NCI-H748 treated with DMSO at 0.1 percent for 48 hours (cell line): ENCODE results near the gene ROBO4.

Experiments
- DNase-seq: peaks from one replicate; lab custom pipeline; 2025; lab: John Stamatoyannopoulos, UW

The ROBO4 gene

GRCh38 chr11:124872741-124873140, 24.9 kb downstream of the ROBO4 start:
- DNase-seq: no peak

- no peak for DNase-seq
Observed at GRCh38 chr11:124872280-124872679, 25.4 kb downstream of the ROBO4 start.

- DNase-seq: no peak
Observed at GRCh38 chr11:124870430-124870829, 27.2 kb downstream of the ROBO4 start.

GRCh38 chr11:124869856-124870387, 27.7 kb downstream of the ROBO4 start:
- DNase-seq: no peak

- no peak for DNase-seq
Observed at GRCh38 chr11:124869331-124869730, 28.3 kb downstream of the ROBO4 start.

GRCh38 chr11:124868331-124869274, 29.1 kb downstream of the ROBO4 start:
- DNase-seq: no peak

GRCh38 chr11:124867700-124868099, 30.0 kb downstream of the ROBO4 start:
- no peak for DNase-seq

GRCh38 chr11:124865902-124866851, 31.5 kb downstream of the ROBO4 start:
- no peak for DNase-seq

GRCh38 chr11:124865181-124865901, 32.3 kb downstream of the ROBO4 start, which contains the start of gene ROBO3:
ROBO3 (plus strand) TSS chr11:124865432; CDS start chr11:124865578, 146 bp downstream.
- no peak for DNase-seq

GRCh38 chr11:124864892-124865180, 32.8 kb downstream of the ROBO4 start:
- DNase-seq: no peak

GRCh38 chr11:124864176-124864891, 33.3 kb downstream of the ROBO4 start:
- no peak for DNase-seq

- DNase-seq: no peak
Observed at GRCh38 chr11:124863826-124864165, 33.9 kb downstream of the ROBO4 start.

GRCh38 chr11:124863137-124863825, 34.4 kb downstream of the ROBO4 start:
- no peak for DNase-seq

GRCh38 chr11:124861670-124862069, 36.0 kb downstream of the ROBO4 start:
- no peak for DNase-seq

- no peak for DNase-seq
Observed at GRCh38 chr11:124859171-124859570, 38.5 kb downstream of the ROBO4 start.

GRCh38 chr11:124846070-124846673, 51.5 kb downstream of the ROBO4 start:
- no peak for DNase-seq

- no peak for DNase-seq
Observed at GRCh38 chr11:124844664-124845079, 53.0 kb downstream of the ROBO4 start.

- no peak for DNase-seq
Observed at GRCh38 chr11:124843616-124843910, 54.1 kb downstream of the ROBO4 start.

- DNase-seq: no peak
Observed at GRCh38 chr11:124842305-124842704, 55.4 kb downstream of the ROBO4 start.

GRCh38 chr11:124841840-124842239, 55.8 kb downstream of the ROBO4 start:
- no peak for DNase-seq
